Prostate gland (tissue), 2 donors: ENCODE measurements around the gene PIGQ. TPM values are rescaled to one million over a fixed set of nuclear protein-coding genes. Genes with fewer than 3 reads are reported as not detected.

Source experiments
- DNase-seq: peaks from one replicate; pipeline ENCODE4 v3.0.0-alpha.2; 2019; ENCODE audit warnings: low spot score
- H3K27ac ChIP-seq, 2 donors: fragments of 200-600 bp; sonication (generic); 2 replicates each; pipeline ENCODE4 v1.5.1; 2017 to 2019
- H3K27me3 ChIP-seq: fragments of 200-600 bp; sonication (generic); replicated peaks from 2 replicates; pipeline ENCODE4 v1.5.1; 2019; ENCODE audit not compliant: insufficient read depth
- H3K36me3 ChIP-seq, 2 donors: fragments of 200-600 bp; sonication (generic); 1 replicate in 1 of 2; 2 replicates in 1 of 2; pipeline versions ENCODE4 v1.5.1 to v1.8.1; 2017 to 2019
- H3K4me1 ChIP-seq: fragments of 200-600 bp; sonication (generic); replicated peaks from 2 replicates; pipeline ENCODE4 v1.5.1; 2019
- H3K4me3 ChIP-seq, 2 donors: fragments of 200-600 bp; sonication (generic); 2 replicates each; pipeline ENCODE4 v1.5.1; 2017 to 2019
- H3K9me3 ChIP-seq: fragments of 200-600 bp; sonication (generic); 2 replicates; pipeline ENCODE4 v1.5.1; 2017
- POLR2A ChIP-seq: fragments of 450-650 bp; IDR thresholded peaks from one replicate; pipeline ENCODE4 v1.6.1; 2016; ENCODE audit warnings: antibody characterized with exemption, mild to moderate bottlenecking
- POLR2AphosphoS5 ChIP-seq: sonication (generic); formaldehyde crosslinking; IDR thresholded peaks from one replicate; pipeline ENCODE4 v1.6.1; 2017; ENCODE audit warnings: antibody characterized with exemption
- WGBS: methylation state at CpG from one replicate; pipeline ENCODE4 v1.1.5; 2018; 5-methylcytosine and 5-hydroxymethylcytosine counted together
- intact Hi-C: fragments of 100-400 bp; cut with DNase I; formaldehyde crosslinking; loops from one replicate; pipeline ENCODE4 v1.14.2; 2022
- total RNA-seq, 2 donors: library from RNA; depleted of rRNA; stranded (reverse); fragments of >200 nt; gene quantifications; one replicate each; pipeline ENCODE4 v1.1.0, GENCODE V29; 2016
- TF ChIP-seq, protein P1 (sequence below), 4 experiments: fragments of 200-600 bp in 2 of 4; fragments of 450-650 bp in 2 of 4; sonication (generic) in 2 of 4; IDR thresholded peaks; 1 replicate in 3 of 4; 2 replicates in 1 of 4; pipeline ENCODE4 v1.5.1; 2016 to 2019; ENCODE audit warnings: antibody characterized with exemption in 4 of 4, mild to moderate bottlenecking in 2 of 4, moderate library complexity in 2 of 4

PIGQ gene
- total RNA-seq, 2 donors from 2014 or later: 70.1 to 85.8 TPM

DNA sequence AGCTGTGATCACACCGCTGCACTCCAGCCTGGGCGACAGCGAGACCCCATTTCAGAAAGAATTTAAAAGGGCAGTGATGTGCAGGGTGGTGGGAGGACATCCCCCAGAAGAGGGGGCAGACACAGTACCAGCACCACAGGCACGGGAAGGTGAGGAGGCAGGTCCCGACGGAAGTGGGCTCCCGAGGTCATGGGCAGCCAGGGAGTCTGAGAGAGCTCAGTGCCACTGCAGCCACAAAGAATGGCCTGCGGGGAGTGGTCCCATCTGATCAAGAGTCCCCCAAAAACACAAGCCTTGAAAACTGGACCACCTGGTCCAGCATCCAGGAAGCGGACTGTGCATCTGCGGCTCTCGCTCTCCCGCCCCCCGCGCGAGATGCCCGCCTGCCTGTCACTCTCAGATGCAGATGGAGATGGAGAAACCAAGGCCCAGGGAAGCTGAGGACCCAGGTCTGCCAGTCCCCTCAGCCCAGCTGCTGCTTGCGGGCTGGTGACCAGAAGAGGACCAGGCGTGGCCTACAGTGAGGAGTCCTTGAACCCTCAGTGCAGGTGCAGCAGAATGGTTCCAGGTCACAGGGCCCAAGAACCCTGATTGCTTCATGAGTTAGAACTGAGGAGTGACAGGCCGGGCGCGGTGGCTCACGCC is 46.5 kb upstream of the PIGQ start:
- Histone ChIP-seq H3K36me3 (no peaks in the 10 kb centered on the region), H3K4me1 (peaks cover 15% of the 10 kb centered on the region), H3K27ac (no peak overlapping the region), H3K9me3 (no peaks in the 10 kb centered on the region), H3K4me3 (no peak overlapping the region), H3K27me3 (no peaks in the 10 kb centered on the region)
- intact Hi-C loops: no loop called here
- no peak for TF ChIP-seq POLR2AphosphoS5
- no peak for TF ChIP-seq POLR2A
- TF ChIP-seq, protein P1, sequence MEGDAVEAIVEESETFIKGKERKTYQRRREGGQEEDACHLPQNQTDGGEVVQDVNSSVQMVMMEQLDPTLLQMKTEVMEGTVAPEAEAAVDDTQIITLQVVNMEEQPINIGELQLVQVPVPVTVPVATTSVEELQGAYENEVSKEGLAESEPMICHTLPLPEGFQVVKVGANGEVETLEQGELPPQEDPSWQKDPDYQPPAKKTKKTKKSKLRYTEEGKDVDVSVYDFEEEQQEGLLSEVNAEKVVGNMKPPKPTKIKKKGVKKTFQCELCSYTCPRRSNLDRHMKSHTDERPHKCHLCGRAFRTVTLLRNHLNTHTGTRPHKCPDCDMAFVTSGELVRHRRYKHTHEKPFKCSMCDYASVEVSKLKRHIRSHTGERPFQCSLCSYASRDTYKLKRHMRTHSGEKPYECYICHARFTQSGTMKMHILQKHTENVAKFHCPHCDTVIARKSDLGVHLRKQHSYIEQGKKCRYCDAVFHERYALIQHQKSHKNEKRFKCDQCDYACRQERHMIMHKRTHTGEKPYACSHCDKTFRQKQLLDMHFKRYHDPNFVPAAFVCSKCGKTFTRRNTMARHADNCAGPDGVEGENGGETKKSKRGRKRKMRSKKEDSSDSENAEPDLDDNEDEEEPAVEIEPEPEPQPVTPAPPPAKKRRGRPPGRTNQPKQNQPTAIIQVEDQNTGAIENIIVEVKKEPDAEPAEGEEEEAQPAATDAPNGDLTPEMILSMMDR (IDR thresholded peaks at IDR 0.05): no peak
- no peak for DNase-seq
- WGBS: 95% methylated on average over 22 of the region's 22 CpGs

- intact Hi-C loops: no loop called here
Observed at GRCh38 chr16:524274-525040, 45.3 kb upstream of the PIGQ start.

GRCh38 chr16:525123-525519 is 44.6 kb upstream of the PIGQ start:
- Histone ChIP-seq H3K9me3 (no peaks in the 10 kb centered on the region), H3K27me3 (no peaks in the 10 kb centered on the region), H3K4me3 (no peak overlapping the region), H3K4me1 (peaks cover 22% of the 10 kb centered on the region), H3K27ac (no peak overlapping the region), H3K36me3 (no peaks in the 10 kb centered on the region)
- TF ChIP-seq POLR2A: no peak
- TF ChIP-seq, protein P1 (IDR thresholded peaks at IDR 0.05): no peak
- TF ChIP-seq POLR2AphosphoS5: no peak
- no peak for DNase-seq
- WGBS: 96% methylated on average over 8 of the region's 8 CpGs
- intact Hi-C loops: no loop called here

More at GRCh38 chr16:524274-525040, 45.3 kb upstream of the PIGQ start:
- Histone ChIP-seq H3K4me1 (peaks cover 22% of the 10 kb centered on the region), H3K4me3 (no peak overlapping the region), H3K36me3 (no peaks in the 10 kb centered on the region), H3K9me3 (no peaks in the 10 kb centered on the region), H3K27me3 (no peaks in the 10 kb centered on the region), H3K27ac (no peak overlapping the region)
- WGBS: 80% methylated on average over 23 of the region's 24 CpGs
- DNase-seq: no peak
- TF ChIP-seq, protein P1 (IDR thresholded peaks at IDR 0.05): no peak
- TF ChIP-seq POLR2AphosphoS5 (no peak), POLR2A (no peak)

DNA sequence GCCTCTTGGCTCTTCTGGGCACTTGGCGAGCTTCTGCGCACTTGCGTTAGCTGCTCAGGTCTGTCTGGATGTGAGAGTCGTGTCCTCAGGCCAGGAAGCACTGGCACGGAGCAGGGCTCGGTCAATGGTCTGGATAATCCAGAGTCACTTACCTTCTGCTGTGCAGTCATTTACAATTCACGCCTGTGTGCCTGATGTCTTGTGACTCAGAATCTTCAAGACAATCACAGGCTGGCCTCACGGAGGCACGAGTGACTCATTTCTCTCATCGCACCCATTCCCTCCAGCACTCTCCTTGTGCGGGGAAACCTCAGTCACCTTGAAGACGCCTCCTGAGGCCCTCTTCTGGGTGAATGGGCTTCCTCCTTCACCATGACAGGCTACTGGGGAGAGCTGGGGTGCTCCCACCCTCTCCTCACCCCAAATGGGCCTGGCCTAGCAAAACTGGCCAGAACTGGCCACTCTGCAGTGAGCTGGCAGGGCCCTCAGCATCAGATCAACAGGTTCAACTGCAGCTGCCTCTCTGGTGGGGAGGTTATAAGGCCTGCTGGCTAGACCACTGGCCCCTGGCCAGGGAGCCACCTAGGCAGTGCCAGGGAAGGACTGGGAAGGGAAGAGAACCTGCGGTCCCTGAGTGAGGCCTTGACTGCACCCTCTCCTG is 44.1 kb upstream of the PIGQ start:
- Histone ChIP-seq H3K4me3 (peak overlapping the region in 1 of 2 donors; percentile 66), H3K27ac (peak overlapping the region; percentile 26 to 97), H3K4me1 (peaks cover 22% of the 10 kb centered on the region), H3K9me3 (no peaks in the 10 kb centered on the region), H3K27me3 (no peaks in the 10 kb centered on the region), H3K36me3 (no peaks in the 10 kb centered on the region)
- 59% methylated on average over 13 of the region's 13 CpGs for whole genome bisulfite sequencing
- DNase-seq: no peak
- intact Hi-C loops: loop anchor here (2.0 kb wide), 1 partner anchor 101 kb away; the partner anchor contains the start of gene RAB11FIP3
- TF ChIP-seq POLR2AphosphoS5 (no peak), POLR2A (no peak)
- TF ChIP-seq, protein P1 (IDR thresholded peaks at IDR 0.05): no peak
